ENCODE results near the gene AOPEP.

AOPEP gene

GRCh38 chr9:94901019-94901363 lies 174.5 kb downstream of the AOPEP start:
- H3K27ac ChIP-seq: no peak overlapping the region

GRCh38 chr9:94903961-94904421 lies 177.5 kb downstream of the AOPEP start:
- TF ChIP-seq CTCF (conservative IDR thresholded peaks at IDR 0.05): no peak
- TF ChIP-seq ZFX (IDR thresholded peaks at IDR 0.05): no peak
- no peak overlapping the region for H3K27ac ChIP-seq

More at GRCh38 chr9:94901019-94901363, 174.5 kb downstream of the AOPEP start:
- TF ChIP-seq ZFX (IDR thresholded peaks at IDR 0.05) (no peak), CTCF (conservative IDR thresholded peaks at IDR 0.05) (no peak)

- no peak overlapping the region for H3K27ac ChIP-seq
- TF ChIP-seq CTCF (conservative IDR thresholded peaks at IDR 0.05) (no peak), ZFX (IDR thresholded peaks at IDR 0.05) (no peak)
Measured at GRCh38 chr9:94904806-94905205, 178.3 kb downstream of the AOPEP start.

GRCh38 chr9:94905606-94906005 lies 179.1 kb downstream of the AOPEP start:
- TF ChIP-seq ZFX (IDR thresholded peaks at IDR 0.05) (no peak), CTCF (conservative IDR thresholded peaks at IDR 0.05) (no peak)
- H3K27ac ChIP-seq: no peak overlapping the region

GRCh38 chr9:94906181-94906580 lies 179.7 kb downstream of the AOPEP start:
- H3K27ac ChIP-seq: no peak overlapping the region
- TF ChIP-seq CTCF (conservative IDR thresholded peaks at IDR 0.05): no peak
- no peak for TF ChIP-seq ZFX (IDR thresholded peaks at IDR 0.05)

GRCh38 chr9:94906713-94907112 lies 180.2 kb downstream of the AOPEP start:
- H3K27ac ChIP-seq: no peak overlapping the region
- TF ChIP-seq ZFX (IDR thresholded peaks at IDR 0.05): no peak
- no peak for TF ChIP-seq CTCF (conservative IDR thresholded peaks at IDR 0.05)

- H3K27ac ChIP-seq: no peak overlapping the region
- no peak for TF ChIP-seq ZFX (IDR thresholded peaks at IDR 0.05)
- no peak for TF ChIP-seq CTCF (conservative IDR thresholded peaks at IDR 0.05)
Measured at GRCh38 chr9:94907264-94907936, 180.9 kb downstream of the AOPEP start.
